Myometrial cell (primary cell): ENCODE measurements around the gene KLF8. TPM values are rescaled to one million over a fixed set of nuclear protein-coding genes. Genes with fewer than 3 reads are reported as not detected.

Experiments
- total RNA-seq: library from RNA; depleted of rRNA; stranded (reverse); fragments of >200 nt; gene quantifications from 2 replicates; pipeline ENCODE4 v1.2.3, GENCODE V29; 2015

The KLF8 gene
- 0.58 and 2.8 TPM in 2 replicates for total RNA-seq

DNA sequence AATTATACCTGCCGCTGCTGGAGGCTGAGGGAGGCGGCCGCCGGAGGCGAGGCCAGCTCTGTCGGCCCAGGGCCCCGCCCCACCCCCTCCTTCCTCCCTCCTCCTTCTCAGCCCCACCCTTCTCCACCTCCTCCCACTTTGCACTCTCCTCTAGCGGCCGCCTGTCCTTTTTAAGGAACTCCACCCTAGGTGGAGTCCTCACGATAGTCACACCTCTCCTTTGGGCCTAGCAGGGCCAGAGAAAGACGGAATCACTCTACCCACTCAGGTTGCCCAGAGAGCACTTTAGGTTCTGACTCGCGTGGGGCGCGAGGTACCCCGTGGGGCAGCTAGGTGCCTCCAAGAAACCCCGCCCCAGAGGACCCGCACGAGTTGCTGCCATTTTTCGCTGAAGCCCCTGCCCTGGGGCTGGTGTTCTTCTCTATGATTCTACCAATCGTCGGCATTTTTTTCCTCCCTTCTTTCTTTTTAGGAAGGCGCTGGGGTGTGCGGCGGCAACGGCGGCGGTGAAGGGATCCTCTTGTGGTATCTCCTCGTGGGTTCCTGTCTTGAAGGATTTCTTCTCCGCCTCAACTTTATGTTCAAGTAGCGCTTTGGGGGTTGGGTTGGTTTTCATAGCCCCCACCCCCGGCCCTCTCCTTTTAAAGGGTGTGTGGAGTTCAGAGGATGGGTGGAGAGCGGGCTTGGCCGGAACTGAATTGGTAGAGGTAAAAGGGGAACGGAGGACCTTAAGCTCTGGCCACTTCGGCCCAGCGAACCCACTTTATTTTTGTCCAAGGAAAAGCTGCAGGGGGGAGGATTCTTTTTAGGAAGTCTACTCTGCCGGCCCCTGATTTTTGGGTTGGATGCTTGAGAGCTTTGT is at the start of gene KLF8:
TSS of gene KLF8 (plus strand) at position 136 of the 862 bp plus-strand sequence. CDS start 979 bp downstream, outside the sequence.

